ENCODE measurements around the gene YPEL2. TPM values are rescaled to one million over a fixed set of nuclear protein-coding genes. Genes with fewer than 3 reads are reported as not detected.
A peak's percentile ranks its signal among the peaks of the same experiment; 100 is the strongest.

Gene YPEL2
- total and polyA plus RNA-seq, 2 of the 13 experiments (the other 11 are each of a cell fraction or from before 2014, with no cell fraction given) = 8.5 to 21.1 TPM

DNA sequence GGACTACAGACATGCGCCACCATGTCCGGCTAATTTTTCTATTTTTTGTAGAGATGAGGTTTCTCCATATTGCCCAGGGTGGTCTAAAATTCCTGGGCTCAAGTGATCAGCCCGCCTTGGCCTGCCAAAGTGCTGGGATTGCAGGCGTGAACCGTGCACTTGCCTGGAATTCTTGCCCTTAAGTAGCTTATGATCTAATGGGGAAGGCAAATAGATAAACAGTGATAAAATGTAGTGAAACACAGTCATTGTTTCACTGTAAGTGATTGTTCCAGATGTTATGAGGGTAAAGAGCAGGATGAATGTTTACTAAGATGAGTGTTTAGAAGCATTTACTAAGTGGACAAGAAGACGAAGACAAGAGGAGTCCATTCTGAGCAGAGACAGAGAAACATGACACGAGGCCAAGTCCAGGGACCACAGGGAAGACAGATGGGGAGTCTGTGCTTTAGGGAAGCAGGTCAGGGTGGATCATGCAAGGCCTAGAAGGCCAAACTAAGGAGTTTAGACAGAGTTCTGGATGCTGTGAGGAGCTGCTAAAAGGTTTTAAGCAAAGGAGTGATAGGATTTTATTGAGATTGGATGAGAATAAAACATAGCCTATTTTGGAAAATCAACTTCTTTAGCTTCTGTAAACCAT, 36.9 kb downstream of the YPEL2 start (continued):
- TF ChIP-seq, protein P1, sequence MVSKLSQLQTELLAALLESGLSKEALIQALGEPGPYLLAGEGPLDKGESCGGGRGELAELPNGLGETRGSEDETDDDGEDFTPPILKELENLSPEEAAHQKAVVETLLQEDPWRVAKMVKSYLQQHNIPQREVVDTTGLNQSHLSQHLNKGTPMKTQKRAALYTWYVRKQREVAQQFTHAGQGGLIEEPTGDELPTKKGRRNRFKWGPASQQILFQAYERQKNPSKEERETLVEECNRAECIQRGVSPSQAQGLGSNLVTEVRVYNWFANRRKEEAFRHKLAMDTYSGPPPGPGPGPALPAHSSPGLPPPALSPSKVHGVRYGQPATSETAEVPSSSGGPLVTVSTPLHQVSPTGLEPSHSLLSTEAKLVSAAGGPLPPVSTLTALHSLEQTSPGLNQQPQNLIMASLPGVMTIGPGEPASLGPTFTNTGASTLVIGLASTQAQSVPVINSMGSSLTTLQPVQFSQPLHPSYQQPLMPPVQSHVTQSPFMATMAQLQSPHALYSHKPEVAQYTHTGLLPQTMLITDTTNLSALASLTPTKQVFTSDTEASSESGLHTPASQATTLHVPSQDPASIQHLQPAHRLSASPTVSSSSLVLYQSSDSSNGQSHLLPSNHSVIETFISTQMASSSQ (IDR thresholded peaks at IDR 0.05; ENCODE audit: low read depth) = 0 out of 2 replicates have a peak, but pooled peaks have one; percentile 7
- TF ChIP-seq, protein P1 (CRISPR knock-in tag; IDR thresholded peaks at IDR 0.05; ENCODE audit: borderline replicate concordance) = no peak
- 0 out of 2 replicates have a peak, but pooled peaks have one; percentile 40 for TF ChIP-seq SPEN (CRISPR knock-in tag; IDR thresholded peaks at IDR 0.05; ENCODE audit: low read depth)
- 0 out of 4 replicates have a peak, but pooled peaks of 1 of the 2 experiments have one; percentile 7 for TF ChIP-seq NR2F1 (CRISPR knock-in tag; IDR thresholded peaks at IDR 0.05)
- 0 out of 2 replicates have a peak, but pooled peaks have one; percentile 53 for TF ChIP-seq TOPORS (CRISPR knock-in tag; IDR thresholded peaks at IDR 0.05)
- TF ChIP-seq ZNF317 (CRISPR knock-in tag; IDR thresholded peaks at IDR 0.05) = peak; percentile 22; the same call in 1 of the 2 replicates
- TF ChIP-seq GFI1 (CRISPR knock-in tag; IDR thresholded peaks at IDR 0.05; ENCODE audit: borderline replicate concordance) = 0 out of 2 replicates have a peak, but pooled peaks have one; percentile 41
- no peak for TF ChIP-seq ZNF17 (CRISPR knock-in tag; IDR thresholded peaks at IDR 0.05)
- no peak for TF ChIP-seq ZNF605 (CRISPR knock-in tag; IDR thresholded peaks at IDR 0.05)
- TF ChIP-seq PRMT3 (CRISPR knock-in tag; IDR thresholded peaks at IDR 0.05; ENCODE audit: borderline replicate concordance, low read depth) = no peak
- TF ChIP-seq ZNF337 (CRISPR knock-in tag; IDR thresholded peaks at IDR 0.05; ENCODE audit: borderline replicate concordance, low read depth) = no peak
- no peak for TF ChIP-seq FOXM1 (CRISPR knock-in tag; IDR thresholded peaks at IDR 0.05)
- TF ChIP-seq, protein P2, sequence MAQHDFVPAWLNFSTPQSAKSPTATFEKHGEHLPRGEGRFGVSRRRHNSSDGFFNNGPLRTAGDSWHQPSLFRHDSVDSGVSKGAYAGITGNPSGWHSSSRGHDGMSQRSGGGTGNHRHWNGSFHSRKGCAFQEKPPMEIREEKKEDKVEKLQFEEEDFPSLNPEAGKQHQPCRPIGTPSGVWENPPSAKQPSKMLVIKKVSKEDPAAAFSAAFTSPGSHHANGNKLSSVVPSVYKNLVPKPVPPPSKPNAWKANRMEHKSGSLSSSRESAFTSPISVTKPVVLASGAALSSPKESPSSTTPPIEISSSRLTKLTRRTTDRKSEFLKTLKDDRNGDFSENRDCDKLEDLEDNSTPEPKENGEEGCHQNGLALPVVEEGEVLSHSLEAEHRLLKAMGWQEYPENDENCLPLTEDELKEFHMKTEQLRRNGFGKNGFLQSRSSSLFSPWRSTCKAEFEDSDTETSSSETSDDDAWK (CRISPR knock-in tag; IDR thresholded peaks at IDR 0.05) = no peak
- 0 out of 2 replicates have a peak, but pooled peaks have one; percentile 22 for TF ChIP-seq ZNF644 (CRISPR knock-in tag; IDR thresholded peaks at IDR 0.05; ENCODE audit: low read depth)
- TF ChIP-seq HMGXB3 (CRISPR knock-in tag; IDR thresholded peaks at IDR 0.05; ENCODE audit: borderline replicate concordance) = peak; percentile 46; the same call in 1 of the 2 replicates
- TF ChIP-seq HNF4A (CRISPR knock-in tag; IDR thresholded peaks at IDR 0.05) = peak; percentile 54
- TF ChIP-seq ZNF552 (CRISPR knock-in tag; IDR thresholded peaks at IDR 0.05; ENCODE audit: borderline replicate concordance) = no peak
- TF ChIP-seq, protein P3, sequence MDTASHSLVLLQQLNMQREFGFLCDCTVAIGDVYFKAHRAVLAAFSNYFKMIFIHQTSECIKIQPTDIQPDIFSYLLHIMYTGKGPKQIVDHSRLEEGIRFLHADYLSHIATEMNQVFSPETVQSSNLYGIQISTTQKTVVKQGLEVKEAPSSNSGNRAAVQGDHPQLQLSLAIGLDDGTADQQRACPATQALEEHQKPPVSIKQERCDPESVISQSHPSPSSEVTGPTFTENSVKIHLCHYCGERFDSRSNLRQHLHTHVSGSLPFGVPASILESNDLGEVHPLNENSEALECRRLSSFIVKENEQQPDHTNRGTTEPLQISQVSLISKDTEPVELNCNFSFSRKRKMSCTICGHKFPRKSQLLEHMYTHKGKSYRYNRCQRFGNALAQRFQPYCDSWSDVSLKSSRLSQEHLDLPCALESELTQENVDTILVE (CRISPR knock-in tag; IDR thresholded peaks at IDR 0.05) = 0 out of 2 replicates have a peak, but pooled peaks have one; percentile 50
